Epidermal melanocyte (primary cell): Measurements from ENCODE around the gene ARHGAP22.
A peak's percentile ranks its signal among the peaks of the same experiment; 100 is the strongest.

ENCODE experiments used
- DNase-seq: peaks from one replicate; pipeline ENCODE4 v3.0.0; 2011; ENCODE audit warnings: low spot score; ENCODE audit not compliant: insufficient read length

The ARHGAP22 gene

DNA sequence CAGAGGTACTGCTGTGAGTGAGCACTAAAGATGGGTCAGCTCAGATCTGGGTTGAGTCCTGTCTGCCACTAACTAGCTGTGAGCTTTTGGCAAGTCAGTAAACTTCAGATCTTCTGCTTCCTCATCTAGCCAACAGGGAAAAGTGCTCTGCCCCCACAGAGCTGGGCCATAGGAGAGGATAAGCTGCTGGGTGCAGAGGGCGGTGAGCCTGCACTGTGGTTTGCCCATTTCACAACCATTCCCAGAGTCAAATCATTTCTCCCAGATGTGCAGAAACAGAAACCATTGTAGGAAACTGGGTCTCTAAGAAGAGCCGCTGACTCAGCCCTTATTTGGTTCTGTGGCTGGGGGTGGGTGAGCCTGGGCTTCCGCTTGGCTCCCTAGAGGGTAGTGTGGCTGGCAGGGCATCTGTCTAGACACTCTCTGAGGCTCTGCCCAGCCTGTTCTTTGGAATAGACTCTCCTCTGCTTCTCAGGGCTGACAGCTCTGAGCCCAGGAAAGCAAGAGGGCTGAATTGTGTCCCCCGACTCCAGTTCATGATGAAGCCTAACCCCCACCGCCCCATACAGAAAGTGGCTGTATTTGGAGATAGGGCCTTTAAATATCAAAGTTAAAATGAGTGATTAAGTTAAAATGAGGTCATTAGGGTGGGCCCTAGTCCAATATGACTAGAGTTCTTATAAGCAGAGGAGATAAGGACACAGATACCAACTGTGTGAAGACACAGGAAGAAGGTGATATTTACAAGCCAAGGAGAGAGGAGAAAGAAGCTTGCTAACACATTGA lies 29.5 kb upstream of the ARHGAP22 start:
- peak; percentile 42 for DNase-seq

DNA sequence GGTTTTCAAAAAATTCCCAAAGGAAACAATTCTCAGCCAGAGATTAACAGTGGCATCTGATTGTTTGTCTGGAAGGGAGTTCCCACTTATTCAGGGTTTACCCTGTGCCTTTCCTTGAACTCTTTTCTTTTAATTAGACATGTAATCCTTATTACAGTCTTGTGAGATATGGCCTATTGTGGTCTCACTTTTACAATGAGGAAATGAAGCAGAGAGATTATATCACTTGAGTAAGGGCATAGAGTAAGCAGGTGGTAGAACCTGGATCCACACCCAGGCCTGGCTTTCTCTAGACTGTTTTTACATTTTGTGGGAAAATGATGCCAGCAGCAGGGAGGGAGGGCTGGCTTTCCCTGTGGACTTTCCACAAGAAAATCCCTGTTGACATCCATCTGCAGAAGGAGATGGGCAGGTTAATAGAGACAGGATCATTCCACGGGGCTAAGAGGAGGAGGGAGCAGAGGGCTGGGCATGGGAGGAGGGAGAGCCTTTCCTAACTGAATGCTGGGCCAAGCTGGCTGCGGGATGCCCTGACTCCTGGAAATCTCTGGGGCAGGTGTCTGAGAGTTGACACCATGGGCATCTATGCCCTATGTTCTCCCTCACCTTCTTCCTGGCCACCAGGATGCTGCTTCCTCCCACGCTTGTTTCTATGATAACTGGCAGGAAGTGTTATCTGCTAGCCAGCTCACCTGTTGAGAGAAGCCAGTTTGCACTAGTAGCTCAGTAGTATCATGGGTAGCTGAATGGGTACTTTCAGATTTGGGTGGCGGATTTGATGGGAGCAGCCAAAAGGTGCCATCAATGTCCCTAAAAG lies 28.7 kb upstream of the ARHGAP22 start:
- no peak for DNase-seq

DNA sequence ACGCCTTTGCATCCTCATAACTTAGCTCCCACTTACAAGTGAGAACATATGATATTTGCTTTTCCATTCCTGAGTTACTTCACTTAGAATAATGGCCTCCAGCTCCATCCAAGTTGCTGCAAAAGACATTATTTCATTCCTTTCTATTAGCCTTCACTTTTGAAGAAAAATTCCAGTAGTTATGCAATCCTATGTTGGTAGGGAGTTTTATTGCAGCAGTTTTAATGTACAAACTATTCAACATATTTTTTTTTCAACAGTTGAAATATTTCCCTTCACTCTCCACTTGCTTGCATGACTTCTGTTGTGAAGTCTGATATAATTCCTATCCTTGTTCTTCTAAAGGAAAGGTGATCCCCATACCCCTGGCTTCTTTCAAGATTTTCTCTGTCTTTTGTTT lies 27.3 kb upstream of the ARHGAP22 start:
- DNase-seq, result no peak

DNA sequence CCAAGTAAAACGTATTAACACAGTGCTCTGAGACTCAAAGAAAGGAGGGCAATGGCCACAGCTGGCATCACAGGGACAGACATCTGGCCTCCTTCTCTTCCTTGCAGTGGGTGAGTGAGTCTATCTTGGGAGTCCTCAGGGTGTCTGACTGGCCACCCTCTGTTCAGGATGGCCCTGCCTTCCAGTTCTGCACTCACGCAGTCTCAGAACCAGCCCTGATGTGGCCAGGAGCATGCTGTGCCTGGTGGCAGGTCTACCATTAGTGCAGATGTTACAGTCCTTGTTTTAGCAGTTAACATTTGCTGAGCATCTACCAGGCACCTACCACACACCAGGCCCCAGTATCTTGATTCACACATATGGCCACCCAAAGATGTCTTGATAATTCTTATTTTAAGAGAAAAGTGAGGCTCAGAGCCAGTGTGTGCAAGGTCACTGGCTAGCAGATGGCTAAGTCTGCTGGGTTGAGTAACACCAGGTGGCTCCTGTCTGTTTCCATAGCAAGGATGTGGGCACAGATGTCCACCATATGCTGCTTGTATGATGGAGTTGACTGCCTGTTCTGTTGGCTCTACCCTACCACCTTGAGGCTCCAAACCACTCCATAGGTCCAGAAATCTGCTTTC lies 23.2 kb upstream of the ARHGAP22 start:
- no peak for DNase-seq

DNA sequence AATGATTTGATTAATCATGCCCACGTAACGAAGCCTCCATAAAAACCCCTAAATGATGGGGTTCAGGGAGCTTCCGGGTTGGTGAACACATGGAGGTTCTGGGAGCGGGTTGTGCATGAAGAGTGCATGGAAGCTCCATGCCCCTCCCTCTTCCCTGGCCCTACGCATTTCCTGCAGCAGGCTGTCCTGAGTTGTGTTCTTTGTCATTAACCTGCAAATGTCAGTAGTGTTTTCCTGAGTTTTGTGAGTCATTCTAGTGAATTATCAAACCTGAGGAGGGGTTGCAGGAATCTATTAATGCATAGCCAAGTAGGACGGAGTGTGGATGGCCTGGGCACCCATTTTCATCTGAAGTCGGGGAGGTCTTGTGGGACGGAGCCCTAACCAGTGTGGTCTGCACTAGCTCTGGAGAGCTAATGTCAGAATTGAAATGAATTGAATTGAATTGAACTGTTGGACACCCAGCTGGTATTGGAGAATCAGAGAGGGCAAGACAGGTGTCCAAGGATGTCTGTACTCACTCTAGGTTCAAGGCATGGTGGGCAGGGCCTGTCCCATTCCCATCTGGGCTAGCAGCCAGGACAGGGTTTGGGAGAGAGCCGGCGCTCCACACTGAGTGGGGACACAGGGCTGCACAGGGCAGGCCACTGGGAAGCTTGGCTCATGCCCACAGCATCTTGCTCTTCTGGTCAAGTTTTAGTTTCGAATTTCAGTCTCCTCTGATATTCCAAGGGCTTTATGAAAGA lies 22.3 kb upstream of the ARHGAP22 start:
- DNase-seq, result no peak

DNA sequence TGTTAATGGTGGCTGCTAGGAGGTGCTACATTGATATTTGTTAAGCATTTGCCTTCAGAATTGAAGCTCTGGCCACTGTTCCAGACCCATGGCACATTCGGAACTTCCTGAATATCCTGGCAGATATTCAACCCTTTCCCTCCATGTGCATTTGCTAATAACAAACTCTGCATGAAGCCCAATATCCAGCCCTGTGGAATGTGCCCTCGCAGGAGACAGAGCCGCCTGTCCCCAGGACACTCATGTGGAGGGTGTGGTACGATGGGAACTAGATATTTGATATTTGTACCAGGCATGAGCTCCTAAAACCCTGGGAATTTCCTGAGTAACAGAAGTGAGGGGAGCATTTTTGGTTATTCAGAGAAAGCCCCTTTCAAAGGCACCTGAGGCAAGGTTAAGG lies 21.6 kb upstream of the ARHGAP22 start:
- DNase-seq, result no peak

DNA sequence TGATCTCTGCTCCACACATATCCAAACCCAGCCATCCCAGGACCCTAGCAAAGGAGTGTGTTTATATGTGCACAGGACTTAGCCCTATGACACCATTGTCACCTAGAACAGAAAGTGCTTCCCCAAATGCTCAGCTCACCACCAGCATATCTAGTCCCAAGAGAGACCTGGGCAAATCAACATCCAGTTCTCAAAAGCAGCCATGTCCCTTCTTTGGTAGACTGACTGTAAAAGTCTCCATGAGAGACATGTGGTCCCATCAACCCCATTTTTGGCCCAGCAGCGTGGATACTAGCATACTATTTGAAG lies 20.9 kb upstream of the ARHGAP22 start:
- no peak for DNase-seq

DNA sequence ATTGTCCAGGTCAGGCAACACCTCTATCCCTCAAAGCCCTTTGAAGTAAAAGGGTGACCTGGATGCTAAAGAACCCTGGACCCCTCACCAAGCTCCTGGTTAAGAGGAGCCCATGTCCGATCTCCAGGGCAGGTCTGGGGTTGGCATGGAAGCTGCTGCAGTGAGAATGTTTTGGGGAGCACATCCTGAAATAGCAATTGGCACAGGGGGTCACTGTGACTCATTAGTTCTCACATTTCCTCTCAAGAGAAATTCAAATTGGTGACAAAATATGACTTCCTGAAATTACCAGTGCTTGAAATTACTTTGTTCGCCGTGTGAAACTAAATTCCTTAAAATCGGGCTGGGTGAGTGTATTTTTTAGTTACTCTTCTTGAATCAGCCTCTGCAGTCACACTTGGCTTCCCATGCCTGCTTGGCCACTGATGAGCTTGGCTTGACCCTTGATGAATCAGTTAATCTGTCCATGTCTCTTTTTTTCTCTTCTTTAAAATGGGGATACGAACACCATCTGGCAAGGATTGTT lies 18.8 kb upstream of the ARHGAP22 start:
- DNase-seq, result no peak

DNA sequence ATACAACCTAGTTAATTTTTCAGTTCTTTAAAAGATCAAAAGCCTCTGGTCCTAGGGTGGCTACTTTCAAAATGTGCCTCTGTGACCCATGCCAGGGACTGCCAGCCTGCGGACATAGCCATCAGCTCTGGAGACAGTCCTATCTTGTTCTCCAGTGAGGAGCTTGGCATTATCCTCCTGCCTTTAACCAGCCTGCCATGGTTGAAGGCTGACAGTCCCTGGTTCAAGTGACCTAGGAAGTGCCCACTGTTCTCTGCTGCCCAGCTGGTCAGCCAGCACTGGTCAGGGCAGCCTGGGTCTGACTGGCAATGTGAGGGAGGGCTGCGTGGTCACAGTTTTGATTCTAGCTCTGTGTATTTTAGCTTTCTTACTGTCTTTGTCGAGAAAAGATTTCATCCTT lies 18.1 kb upstream of the ARHGAP22 start:
- DNase-seq, result no peak

DNA sequence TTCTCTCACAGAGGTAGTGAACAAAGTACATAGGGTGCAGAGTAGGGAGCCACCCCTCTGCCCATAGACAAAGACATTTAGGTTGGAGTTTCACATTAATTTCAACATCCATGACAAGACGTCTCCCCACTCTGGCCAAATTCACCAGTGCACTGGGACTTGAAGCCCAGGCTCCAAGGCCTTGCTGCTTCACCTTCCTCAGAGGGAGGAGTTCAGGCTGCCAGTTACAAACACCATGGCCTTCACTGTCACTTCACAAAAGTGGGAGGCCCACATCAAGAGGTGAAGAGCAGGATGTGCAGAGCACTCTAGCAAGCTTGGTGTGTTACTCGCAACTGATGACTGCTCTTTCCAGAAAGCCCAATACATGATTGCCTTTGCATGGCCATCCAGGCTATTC lies 15.8 kb upstream of the ARHGAP22 start:
- no peak for DNase-seq

DNA sequence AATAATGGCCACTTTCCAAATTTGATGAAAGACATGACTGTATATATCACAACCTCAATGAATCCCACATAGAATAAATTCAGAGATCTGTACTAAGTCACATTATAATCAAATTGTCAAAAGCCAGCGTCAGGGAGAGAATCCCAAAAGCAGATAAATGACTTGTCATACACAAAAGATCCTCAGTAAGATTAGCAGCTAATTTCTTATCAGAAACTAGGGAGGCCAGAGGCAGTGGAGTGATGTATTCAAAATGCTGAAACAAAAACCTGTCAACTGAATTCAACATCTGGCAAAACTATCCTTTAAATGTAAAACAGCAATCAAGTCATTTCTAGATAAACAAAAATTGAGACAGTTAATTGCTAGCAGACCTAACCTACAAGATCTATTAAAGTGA lies 11.6 kb upstream of the ARHGAP22 start:
- DNase-seq, result no peak

DNA sequence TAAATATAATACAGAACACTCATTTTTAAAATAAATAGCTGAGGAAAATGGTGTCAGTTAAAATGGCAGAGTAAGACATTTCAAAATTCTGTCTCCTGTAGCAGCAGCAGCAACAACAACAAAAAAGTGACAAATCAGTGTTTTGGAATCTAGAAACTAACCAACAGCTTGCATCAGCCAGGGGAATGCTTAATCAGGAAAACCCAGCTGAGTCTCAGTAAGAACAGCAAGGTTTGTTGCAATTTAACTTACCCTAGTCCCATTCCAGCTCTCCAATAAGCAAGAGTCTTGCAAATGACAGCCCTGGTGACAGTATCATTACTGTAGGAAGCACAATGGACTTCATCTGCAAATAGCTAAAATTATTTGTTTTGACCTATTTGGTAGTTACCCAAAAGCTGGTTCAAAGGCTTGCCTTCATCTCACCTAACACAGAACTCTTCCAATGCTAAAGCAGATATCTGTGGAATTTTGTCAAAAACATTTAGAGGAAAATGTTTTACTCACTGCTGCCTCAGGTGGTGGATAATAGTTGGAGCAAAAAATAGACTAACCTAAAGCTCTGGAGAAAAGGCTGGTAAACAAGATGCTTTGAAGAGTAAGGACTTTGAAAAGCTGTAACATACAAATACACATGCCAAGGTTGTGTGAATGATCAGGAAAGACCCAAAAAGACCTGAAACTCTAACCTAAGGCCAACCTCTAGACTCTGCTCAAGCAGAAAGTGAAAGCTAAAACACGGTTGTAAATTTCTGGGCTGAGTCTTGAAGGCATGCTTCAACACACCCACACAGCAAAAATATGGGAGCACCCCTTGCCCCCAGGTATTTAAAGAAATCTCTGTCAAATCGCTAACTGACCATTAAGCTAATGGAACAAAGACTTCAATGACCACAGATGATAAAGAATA lies 9.9 kb upstream of the ARHGAP22 start:
- no peak for DNase-seq

DNA sequence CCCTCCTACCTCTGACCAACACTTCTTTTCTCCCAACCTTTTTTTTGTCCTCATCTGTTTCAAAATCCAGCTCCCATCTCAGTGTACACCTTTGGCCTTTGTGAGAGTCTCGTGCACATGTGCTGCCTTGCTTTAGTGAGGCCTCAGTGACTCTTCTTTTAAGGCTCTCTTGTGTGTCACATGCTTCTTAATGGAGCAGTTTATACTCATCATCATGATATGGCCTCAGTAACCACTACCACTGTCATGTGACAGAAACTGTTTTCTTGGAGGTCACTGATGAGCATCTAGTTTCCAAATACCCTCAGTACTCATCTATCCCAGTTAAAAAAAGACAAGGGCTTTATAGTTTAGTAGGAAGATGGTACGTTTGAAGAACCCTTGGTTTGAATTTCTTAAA lies 8.1 kb upstream of the ARHGAP22 start:
- no peak for DNase-seq

DNA sequence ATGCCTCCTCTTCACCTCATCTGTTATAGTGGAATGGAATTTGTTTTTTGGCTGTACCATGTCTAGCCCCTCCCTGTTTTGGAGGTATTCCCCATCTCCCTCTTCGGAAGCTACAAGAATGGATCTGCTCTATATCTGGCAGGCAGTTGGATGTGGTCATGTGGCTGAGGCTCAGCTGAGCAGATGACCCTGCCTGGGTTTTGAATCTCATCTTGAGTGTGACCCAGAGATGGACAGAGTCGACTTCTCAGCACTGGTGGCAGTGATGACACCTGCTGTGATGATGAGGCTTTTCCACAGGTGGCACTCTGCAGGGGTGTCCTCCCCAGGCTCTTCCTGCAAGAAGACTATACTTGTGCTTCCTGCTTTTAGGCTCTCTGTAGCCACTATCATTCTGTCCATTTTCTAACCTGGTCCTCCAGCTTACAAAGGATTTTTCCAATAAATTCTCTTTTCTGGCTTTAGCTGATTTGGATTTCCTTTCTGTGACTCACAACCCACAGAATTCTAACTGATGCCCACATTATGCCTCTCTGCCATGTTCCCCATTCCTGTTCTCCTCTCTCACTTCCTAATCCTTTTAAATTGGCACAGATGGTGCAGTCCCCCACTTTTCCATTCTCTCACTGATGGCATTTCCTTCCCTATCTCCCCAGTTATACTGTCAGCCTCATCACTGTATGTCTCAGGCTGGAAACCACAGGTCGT lies 7.5 kb upstream of the ARHGAP22 start:
- no peak for DNase-seq

DNA sequence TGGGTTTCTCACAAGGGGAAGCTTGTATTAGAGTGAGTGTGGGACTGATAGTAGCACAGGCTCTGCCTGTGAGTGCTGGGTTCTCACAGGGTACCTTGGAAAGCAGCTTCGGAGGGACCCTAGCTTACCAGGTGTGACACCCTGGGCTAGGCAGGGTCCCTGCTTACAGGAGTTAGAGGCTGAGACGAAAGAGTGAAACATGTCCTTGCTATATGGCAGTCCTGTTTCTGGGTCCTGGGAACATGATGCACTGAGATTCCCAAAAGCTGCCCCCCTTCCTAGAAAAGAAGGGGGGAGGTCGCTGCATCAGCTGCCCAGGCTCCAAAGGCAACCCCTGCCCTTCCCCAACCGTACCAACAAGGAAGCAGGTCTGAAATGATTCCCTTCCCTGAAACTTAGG lies 6.3 kb upstream of the ARHGAP22 start:
- no peak for DNase-seq

DNA sequence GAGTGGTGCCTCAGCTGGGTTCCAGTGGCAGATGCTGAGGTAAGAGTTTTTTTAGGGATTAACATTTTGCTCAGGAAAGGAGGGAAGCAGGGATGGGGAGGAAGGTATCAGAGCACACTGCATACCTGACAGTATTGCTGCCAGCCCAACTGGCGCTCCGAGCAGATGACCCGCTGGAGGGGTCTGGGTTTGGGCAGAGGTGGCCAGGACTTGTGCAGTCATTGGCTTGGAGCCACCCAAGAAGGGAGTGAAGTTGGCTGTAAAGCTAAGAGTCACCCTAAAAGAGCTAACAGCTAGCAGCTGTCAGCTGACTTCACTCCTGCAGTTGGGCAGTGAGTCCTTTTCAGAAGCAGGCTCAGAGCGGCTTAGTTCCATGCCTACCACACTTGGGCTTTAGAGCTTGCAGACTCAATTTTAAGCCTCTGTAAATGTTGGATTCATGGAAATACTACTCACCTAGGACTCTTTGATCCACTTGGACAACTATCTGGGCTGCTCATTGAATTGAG lies 5.8 kb upstream of the ARHGAP22 start:
- no peak for DNase-seq

DNA sequence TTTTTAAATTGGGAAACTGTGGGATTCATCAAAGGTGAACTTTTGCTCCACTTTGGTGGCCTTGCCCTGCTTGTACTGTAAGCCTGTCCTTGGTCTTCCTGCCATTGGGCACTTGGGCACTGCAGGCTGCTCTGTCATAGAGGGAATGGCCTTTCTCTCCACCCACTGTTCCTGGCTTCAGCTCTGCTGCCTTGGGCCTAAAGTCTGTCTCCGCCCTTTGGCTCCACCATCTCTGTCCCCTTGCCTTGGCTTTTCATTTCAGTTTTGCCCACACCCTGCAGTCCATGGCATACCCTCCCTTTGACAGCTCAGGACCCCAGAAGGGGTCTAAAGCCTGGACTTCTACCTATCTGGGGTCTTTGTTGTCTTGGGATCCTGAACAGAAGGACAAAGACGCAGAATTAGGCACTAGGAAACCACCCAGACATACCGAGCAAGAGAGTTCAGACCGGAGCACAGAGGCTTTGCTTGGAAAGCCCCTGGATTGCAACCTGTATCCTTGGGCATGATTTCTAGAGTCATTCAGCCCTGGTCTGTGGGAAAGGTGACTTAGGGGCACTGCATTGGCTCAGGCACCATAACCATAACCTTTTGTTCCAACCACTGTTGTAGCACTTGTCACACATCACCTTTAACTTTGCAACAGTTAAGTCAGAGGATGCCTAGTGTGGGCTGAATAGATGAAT lies 5.2 kb upstream of the ARHGAP22 start:
- DNase-seq, result no peak

DNA sequence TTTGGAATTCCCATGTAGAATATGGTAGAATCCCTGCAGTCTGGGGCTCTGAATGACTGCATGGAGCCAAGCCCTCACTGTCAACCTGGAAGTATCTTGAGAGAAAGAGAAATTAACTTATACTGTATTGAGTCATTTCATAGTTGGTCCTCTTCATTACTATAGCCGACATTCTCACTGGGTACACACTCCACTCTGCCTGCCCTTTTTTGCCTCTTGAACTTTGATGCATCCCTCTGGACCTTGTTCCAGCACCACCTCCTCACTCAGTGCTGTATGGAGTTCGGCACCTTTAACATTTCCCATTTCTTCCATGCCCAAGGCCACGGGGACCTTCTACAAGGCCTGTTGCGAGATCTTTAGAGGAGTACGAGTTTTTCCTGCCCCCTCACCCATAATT lies 4.6 kb upstream of the ARHGAP22 start:
- no peak for DNase-seq

DNA sequence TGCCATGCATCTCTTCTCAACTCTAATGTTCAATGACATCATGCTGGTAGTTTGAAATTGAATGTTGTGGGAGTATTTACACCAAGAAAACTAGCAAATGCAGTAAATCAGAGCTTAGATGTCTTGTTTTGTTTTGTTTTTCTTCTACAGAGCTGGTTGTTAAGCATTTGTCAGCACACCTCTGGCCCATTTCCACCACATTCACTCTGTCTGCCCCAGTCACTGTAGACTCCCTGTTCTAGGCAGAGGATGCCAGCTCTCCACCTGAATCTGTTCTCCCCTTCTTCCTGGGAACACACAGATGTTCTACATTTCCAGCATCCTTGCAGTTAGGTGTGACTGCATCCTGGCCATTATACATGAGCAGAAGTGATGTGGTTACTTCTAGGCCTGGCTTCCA lies 4.1 kb upstream of the ARHGAP22 start:
- no peak for DNase-seq
